DOHH2 (cell line): ENCODE results near the gene BCLAF3.

ENCODE experiments used
- EZH2phosphoT487 ChIP-seq: fragments of 200-600 bp; sonication (generic); IDR thresholded peaks from 2 replicates; pipeline ENCODE4 v1.6.1; 2017; ENCODE audit warnings: borderline replicate concordance, mild to moderate bottlenecking, antibody characterized with exemption, low read length, moderate library complexity, mixed read lengths
- TF ChIP-seq, protein P1 (sequence below): fragments of 200-600 bp; sonication (generic); IDR thresholded peaks from one replicate; pipeline ENCODE4 v1.5.1; 2014; ENCODE audit warnings: antibody characterized with exemption, mild to moderate bottlenecking, low read depth, low read length; ENCODE audit not compliant: poor library complexity, severe bottlenecking

- TF ChIP-seq, protein P1, sequence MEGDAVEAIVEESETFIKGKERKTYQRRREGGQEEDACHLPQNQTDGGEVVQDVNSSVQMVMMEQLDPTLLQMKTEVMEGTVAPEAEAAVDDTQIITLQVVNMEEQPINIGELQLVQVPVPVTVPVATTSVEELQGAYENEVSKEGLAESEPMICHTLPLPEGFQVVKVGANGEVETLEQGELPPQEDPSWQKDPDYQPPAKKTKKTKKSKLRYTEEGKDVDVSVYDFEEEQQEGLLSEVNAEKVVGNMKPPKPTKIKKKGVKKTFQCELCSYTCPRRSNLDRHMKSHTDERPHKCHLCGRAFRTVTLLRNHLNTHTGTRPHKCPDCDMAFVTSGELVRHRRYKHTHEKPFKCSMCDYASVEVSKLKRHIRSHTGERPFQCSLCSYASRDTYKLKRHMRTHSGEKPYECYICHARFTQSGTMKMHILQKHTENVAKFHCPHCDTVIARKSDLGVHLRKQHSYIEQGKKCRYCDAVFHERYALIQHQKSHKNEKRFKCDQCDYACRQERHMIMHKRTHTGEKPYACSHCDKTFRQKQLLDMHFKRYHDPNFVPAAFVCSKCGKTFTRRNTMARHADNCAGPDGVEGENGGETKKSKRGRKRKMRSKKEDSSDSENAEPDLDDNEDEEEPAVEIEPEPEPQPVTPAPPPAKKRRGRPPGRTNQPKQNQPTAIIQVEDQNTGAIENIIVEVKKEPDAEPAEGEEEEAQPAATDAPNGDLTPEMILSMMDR = no peak
- no peak for TF ChIP-seq EZH2phosphoT487
Measured at GRCh38 chrX:20019672-20020365, 29.0 kb upstream of the BCLAF3 start.
